ENCODE data around the gene DLX3.

The DLX3 gene

DNA sequence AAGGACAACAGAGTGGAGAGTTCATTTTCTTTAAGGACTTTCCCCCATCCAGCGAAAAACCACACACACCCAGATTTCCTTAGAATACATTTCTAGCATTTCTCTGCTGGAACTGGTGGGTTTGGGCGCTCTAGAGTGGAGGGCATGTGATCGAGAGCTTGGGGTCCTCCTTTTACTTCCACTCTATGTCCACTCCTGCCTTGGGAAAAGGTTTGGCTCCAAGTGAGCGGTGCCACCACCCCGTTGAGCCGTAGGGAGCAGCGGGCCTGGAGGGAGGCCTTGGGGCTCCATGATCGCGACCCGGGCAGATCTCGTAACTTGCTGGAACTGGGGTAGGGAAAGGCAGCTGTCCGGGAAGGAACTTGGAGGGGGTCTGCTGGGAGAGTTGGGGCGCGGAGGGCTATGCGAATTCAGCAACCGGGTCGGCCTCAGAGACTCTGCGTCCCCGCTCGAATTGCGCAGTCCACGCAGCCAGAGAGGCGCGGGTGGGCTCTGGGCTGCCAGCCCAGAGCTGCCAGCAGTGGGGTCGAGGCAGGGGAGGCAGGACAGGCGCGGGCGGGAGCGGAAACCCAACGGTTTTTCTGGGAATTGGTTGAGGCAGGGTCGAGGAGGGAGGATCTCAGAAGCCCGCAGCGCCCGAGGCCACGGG, 23.7 kb downstream of the DLX3 start:
- DNase-seq: no peak

DNA sequence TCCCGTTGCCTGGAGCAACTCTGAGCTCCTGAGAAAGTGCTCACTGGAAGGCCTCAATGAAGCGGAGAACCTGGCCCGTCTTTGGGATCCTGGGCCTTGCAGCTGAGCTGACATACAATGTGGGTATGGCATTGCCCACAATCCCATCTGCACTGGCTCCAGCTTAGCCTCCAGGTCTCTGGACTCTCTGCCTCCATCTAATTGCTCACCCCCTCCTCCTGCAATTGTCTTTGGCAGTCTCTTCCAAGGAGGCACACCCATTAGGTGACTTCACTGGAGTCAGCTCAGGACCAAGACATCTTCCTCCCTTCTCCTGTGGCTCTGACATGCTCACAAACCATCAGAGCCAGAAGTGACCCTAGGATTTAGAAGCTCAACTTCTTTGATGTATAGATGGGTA, 24.5 kb downstream of the DLX3 start:
- DNase-seq: no peak

DNA sequence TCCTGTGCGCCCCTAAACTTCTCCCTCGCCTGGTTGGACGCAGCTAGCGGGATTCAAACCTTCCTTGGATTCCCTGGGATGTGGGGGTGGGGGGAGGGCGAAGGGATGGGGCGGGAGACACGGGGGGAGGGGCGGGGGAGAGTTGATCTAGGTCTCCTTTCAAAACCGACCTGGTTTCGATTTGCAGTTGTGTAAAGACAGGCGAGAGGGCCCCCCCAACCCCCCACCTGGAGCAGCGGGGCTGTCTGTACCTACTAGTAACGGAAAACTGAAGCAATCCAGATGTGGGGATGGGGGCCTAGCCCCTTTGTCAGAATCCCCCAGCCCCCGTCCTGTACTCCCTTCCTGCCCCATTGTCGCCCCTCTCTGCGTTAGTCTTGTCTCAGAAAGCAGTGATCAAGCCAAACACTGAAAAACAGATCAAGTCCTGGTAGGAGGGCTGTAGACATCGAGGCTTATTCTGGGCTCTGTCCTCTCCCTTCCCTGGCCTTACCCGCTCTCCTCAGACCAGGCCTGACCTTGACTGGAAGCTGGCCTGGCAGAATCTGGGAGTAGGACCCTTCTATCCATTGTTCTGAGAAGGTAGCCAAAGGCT, 25.1 kb downstream of the DLX3 start:
- no peak for DNase-seq

DNA sequence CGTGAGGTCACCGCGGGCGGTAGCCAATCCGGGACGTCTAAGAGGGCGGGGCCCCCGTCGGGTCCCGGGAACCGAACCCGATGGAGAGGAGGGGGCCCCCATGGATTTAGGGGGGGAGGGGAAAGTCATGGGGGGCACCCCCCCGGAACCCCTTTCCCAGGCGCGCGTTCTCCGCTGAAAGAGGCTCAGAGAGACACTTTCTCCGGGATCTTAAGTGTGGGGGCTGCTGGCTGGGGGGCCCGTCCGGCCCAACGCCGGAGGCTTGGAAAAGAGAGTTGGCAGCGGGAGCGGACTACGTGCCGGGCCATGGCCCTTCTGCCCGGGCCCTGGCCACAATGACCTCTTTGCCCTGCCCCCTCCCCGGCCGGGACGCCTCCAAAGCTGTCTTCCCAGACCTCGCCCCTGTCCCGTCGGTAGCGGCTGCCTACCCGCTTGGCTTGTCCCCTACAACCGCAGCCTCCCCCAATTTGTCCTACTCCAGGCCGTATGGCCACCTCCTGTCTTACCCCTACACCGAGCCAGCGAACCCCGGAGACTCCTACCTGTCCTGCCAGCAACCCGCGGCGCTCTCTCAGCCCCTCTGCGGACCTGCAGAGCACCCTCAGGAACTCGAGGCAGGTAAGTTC, 25.8 kb downstream of the DLX3 start, which contains the start of gene DLX4:
Gene DLX4, plus strand, starts transcription at position 57 of the 626 bp plus-strand sequence. Its CDS starts 279 bp downstream, at position 336.
- no peak for DNase-seq

DNA sequence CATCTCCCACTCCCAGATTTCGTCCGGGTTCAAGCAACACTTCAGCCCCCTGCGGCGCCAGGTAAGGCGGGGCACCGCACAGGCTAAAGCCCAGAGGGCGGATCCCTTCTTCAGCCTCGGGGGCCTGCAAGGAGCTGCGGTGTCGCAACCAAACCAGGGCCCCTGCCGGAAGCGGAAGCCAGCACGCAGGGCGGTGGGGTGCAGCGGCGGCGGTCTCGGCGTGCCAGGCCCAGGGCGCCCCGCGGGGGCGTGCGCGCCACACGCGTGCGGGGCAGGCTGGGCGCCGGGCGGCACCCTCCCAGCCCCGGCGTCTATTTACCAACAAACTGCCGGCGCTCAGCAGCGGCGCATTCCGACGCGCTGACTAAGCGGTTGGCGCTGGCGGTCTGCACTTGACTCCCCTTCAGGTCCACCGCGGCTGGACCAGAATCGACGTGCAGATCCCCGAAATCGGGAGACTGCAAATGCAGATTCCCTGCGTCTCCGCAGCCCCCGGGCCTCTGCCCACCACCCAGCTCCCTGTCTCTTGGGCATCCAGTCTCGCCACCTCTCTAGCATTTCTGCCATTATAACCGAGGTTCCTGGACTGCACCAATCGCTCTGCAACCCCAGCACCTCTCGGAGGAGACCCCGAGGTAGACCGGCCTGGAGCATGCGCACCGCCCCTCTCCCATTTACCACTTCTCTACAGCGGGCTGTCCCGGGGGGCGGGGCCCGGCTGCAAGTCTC, 26.5 kb downstream of the DLX3 start:
- DNase-seq: no peak

DNA sequence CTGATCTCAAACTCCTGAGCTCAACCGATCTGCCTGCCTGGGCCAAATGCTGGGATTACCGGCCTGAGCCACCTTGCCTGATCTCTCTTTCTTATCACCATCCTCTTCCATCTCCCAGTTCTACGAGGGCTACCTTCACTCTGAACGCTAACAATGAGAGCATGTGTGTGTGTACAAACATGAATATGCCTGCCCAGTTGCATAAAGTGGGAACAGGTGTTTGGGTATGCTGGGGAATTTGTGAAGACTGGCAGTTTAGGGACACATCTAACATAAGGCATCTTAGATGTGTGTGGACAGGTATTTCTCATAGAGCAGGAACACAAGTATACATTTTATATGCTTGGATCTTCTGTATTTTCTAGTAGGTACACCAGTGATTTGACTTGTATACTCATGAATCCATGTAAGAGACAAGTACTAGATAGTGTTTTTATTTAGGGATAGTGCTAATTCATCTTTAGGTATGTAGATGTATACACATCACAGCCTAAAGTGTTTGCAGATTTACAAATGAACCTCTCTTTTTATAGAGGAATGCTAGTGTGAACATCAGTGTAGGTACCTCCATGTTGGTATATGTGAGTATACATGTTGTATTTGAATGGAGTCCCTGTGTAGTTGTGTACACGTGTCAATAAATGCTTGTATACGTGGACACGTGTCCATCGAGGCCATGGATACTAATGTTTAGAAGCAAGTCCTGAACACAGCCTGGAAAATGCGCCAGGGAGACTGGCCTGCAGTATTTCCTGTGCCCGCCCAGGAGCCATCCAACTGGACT, 27.2 kb downstream of the DLX3 start:
- DNase-seq: no peak

DNA sequence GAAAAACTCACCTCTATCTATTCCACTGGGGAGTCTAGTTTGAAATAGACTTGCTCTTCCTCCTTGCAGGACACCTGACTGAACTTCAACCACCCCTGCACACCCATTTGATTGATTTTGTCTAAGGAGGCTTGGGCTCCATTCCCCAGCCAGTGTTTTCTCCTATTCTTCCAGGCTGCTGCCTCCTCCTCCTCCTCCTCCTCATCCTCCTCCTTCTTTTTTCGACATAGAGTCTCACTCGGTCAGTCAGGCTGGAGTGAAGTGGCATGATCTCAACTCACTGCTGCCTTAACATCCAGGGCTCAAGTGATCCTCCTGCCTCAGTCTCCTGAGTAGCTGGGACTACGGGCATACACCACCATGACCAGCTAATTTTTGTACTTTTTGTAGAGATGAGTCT, 27.8 kb downstream of the DLX3 start:
- no peak for DNase-seq

DNA sequence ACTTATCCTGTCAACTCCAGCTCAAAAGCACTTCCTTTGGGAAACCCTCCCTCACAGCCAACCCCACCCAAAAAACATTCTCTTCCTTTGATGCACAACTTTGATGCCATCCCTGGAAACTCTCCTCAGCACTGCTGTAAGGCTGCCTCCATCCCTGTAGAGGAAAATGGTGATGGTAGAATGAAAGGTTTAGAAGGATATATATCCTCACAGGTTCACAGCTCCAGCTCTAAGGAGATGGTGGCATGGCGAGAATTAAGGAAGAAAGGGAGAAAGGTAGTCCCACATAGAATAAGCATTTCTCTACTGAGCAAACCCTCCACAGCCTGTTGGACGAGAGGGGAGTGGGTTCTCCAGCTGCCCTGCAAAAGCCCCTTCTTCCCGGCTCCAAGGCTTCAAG, 28.3 kb downstream of the DLX3 start:
- DNase-seq: no peak

DNA sequence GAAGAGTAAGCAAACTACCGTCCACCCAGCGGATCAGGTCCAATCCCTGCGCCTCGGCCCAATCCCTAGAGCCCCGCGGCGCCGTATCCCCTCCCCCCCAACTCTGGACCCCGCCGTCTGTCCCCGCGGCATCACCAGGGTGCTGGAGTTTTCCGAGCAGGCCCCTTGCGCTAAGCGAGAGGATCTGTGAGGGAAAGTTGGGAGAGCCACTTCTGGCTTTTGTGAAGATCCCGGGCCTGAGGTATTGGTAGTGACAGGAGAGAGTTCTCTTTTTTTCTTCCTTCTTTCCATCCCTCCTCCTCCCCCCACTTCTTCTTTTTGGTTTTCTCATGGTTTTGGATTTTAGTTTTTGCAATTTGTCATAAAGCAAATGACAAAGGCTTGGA, 29.5 kb downstream of the DLX3 start:
- DNase-seq: no peak

DNA sequence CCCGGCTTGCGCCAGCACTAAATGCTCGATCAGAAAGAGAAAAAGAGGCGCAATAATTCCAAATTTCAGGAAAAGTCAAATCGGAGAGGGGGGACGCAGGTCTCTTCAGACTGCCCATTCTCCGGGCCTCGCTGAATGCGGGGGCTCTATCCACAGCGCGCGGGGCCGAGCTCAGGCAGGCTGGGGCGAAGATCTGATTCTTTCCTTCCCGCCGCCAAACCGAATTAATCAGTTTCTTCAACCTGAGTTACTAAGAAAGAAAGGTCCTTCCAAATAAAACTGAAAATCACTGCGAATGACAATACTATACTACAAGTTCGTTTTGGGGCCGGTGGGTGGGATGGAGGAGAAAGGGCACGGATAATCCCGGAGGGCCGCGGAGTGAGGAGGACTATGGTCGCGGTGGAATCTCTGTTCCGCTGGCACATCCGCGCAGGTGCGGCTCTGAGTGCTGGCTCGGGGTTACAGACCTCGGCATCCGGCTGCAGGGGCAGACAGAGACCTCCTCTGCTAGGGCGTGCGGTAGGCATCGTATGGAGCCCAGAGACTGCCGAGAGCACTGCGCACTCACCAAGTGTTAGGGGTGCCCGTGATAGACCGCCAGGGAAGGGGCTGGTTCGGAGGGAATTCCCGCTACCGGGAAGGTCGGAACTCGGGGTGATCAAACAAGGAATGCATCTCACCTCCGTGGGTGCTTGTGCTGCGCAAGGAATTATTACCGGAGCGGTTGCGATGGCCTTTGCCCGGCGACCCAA, 30.1 kb downstream of the DLX3 start:
- DNase-seq: no peak

DNA sequence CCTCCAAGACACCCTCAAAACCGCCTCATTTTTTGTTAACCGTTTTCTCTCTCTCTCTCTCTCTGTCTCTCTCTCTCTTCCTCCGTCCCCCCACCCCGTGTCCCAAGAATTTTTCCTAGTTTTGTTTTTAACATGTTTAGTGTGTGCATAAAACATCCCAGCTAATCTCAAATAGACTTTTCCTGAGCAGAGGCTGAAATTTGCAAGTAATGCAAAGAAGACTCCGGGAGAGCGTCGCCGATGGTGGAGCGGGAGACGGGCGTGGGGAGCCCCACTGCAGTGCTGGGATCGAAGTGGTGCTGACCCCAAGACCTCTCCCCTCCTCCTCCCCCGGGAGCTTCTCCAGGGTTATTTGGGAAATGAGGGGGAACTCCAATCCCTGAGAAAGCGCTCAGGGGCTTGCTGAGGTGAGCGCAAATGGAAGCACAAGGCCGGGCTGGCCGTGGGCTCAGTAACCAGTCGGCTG, 30.7 kb downstream of the DLX3 start:
- no peak for DNase-seq

DNA sequence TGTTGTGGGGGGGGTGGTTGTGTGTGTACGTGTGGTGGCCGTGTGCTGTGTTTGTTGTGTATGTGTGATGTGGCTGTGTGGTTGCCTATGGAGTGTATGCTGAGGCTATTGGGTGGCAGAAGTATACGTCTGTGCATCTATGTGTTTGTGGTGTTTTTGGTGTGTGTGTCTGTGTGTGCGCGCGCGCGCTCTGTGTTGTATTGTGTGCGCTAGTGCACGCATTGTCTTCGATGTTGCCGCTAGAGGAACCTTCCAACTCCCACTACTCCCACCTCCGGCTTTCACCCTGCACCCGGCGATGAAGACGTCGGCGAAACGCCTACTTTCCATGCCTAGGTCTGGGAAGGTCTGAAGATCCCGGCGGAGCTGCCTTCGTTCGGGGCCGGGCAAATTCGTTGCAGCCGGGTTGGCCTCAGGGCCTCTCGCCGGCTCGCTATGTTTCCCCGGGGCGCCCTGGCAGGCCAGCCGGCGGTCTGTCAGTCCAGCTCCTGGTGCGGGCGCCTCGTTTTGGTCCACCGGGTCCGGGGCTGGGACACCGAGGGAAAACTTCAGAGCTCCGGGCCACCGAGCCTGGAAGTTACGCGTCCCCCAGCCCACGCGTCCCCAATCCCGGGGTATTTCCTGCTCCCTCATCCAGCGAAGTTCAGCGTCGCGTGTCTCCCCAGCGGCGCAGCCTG, 31.3 kb downstream of the DLX3 start:
- DNase-seq: no peak

DNA sequence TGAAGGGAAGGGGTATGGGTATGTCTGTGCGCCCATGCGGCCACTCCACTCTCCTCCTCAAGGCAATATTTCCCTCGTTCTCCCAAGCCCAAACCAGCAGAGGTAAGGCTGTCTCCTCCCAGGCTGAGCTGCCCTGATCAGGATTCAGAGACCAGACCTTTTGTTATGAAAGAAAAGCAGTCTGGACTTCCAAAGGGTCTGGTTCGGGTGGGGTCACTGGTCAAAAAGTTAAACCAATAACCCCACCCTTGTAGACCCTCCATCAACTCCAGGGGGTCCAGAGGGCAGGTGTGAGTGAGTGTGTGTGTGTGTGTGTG, 31.8 kb downstream of the DLX3 start:
- no peak for DNase-seq

DNA sequence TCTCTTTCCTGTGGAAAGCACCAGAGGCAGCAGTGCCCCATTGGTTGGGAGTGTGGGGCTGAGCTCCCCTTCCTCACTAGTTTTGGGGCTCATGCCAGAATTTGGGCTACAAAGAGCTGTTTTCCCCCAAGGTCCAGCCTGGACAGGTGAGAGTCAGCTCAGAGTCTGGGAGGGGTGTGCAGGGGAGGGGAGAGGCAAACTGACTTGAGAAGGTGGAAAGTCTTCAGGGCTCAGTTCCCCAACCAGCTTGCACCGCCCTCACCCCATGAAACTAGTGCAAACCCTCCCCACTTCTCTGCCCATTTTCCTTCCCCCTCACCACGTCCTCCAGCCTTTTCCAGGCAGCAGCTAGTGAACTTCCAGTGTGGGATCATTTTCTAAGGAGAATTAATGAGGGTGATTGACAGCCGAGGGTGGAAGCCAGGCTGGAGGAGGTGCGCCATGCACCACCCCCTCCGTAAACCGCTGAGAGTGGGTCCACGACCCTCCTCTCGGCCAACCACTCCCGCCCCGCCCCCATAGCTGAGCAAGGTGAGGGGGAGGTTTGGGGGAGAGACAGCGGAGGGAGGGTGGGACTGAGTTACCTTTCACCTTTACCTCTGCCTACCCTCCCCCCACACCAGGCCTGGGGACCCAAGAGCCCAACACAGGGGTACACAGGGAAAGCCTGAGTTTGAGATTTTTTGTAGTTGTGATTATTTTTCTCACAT, 32.3 kb downstream of the DLX3 start:
- no peak for DNase-seq

DNA sequence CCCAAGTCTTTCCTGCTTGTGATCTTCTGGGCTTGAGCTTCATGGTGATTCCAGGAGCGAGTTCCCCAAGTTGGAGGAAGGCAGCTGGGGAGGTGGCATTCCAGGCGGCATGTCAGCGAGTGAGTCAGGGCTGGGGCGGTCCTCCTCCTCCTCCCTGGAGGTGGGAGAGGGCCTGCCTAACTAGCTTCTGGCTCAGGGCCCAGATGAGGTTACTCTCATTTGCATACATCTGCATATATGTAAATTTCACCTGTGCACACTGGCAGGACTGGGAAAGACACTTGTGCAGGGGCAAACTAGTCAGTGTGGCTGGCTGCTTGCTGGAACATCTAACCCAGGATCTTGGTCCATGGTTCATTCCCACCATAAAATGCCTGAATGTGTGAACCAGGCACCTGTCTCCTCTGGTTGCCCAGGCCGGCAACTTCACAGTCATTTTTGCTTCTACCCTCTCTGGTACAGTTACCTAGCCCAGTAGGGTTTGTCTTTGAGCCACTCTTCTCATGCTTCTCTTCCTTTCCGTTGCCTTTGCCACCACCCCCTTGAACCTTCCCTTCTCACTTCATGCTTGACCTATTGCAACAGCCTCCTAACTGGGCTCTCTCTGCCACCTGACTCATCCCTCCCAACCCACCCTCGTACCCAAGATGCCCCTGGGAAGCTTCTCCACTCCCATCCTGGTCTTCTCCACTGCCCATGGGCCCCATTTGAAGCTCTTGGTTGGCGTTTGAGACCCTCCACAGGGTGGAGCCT, 35.7 kb downstream of the DLX3 start:
- no peak for DNase-seq

DNA sequence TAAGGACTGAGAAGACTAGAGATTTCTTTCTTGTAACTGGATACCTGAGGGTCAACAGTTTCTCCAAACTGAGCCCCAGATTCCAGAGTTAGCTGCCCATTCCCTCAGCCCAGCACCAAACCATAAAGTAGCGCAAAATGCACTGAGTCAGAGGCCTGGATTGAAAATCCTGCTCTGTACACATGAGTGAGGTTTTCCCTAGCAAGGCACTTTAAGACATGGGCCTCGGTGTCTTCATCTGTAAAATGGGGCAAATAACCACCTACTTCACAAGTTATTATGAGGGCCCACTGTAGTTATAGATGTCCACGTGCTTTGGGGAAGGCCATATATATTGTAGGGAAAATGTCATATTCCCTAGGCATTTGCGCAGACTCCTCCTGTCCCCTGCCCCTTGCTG, 36.3 kb downstream of the DLX3 start:
- DNase-seq: no peak

DNA sequence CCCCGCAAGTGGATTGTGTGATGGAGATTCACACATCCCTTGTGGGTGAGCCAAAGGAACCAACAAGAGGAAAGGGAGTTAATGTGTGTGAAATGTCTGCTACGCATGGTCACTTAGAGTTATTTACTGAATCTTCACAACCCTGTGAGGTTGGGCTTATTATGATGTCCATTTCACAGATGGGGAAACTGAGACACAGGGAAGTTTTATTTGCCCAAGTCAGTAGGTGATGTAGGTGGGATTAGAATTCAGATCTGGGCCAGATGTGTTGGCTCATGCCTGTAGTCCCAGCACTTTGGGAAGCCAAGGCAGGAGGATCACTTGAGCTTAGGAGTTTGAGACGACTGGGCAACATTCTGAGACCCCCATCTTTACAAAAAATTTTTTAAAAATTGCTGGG, 37.7 kb downstream of the DLX3 start:
- DNase-seq: no peak

DNA sequence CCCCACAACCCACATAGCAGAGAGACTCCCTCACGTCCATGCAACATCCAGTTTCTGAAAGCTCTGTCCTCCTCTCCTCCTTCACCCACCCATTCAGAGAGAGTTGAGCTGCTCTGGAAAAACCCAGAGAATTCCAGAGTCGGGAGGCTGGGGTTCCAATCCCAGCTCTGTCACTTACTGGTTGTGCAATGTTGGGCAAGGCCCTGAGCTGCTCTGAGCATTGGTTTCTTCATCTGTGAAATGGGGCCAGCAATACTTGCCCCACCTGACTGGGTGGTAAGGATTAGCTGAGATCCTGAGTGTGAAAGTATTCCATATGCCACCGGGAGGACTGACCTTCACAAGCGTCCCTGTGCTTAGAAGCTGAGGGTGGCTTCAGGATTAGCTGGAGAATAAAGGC, 38.2 kb downstream of the DLX3 start:
- DNase-seq: no peak

DNA sequence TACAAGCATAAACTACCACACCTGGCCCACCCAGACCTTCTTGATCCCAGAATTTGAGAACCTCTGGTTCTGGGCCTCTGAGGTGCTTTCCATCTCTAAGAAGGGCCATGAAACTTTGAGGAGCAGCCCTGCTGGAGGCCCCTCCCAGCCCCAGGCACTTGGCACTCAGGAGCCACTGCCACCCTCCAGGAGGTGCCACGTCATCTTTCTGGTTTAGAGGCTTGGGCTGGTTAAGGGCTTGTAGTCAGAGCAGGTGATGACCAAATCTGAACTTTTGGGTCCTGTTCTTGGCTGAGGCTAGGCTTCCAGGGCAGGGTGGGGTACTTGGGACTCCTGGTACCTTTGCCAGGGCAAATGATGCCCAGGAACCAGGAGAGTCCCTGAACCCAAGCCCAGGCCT, 39.9 kb downstream of the DLX3 start:
- DNase-seq: no peak

DNA sequence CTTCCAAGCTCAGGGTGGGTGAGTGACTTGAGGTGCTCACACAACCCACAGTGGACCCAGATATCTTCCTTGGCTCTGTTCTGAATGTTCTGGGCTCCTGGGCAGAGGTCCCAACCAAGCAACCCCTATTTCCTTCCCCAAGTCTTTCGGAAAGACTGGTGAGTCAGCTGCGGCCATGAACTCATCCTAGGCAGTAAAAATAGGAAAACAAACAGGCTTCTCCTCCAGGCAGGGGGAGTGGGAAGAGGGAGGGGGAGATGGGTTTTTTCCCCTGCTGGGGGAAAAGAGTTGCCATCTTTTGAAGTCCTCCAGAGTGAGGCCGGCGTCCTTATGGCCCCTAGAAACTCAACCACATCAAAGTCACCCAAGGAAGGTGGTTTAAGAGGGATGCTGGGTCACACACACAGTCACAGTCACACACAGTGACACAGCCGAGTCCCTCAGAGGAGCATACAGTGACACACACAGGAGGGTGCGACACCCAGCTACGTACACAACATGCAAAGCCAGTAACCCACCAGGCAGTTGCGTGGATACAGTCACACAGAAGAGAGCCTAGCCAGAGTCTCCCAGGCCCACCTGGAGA, 42.0 kb downstream of the DLX3 start:
- DNase-seq: no peak
